ENCODE results near the gene AOC3. TPM values are rescaled to one million over a fixed set of nuclear protein-coding genes. Genes with fewer than 3 reads are reported as not detected.

AOC3 gene
- total RNA-seq, 1 donor from 2014 or later = 15.1 TPM

Small RNA genes within 50 kb of the gene (microRNA-seq; reads per million reads assigned to microRNA genes)
- gene MIR6781 = not detected

Other genes with a start within 250 kb of the AOC3 start
- 22.5 TPM for gene RETREG3, start 241.8 kb upstream of the AOC3 start, total RNA-seq
- 54.3 TPM for gene TUBG1, start 241.5 kb upstream of the AOC3 start, total RNA-seq
- 15.0 TPM for gene TUBG2, start 191.9 kb upstream of the AOC3 start, total RNA-seq
- gene PLEKHH3, start 174.2 kb upstream of the AOC3 start, total RNA-seq = 26.1 TPM
- 1.5 TPM for gene CCR10, start 169.4 kb upstream of the AOC3 start, total RNA-seq
- gene CNTNAP1, start 168.7 kb upstream of the AOC3 start, total RNA-seq = 7.3 TPM
- 44.4 TPM for gene EZH1, start 106.2 kb upstream of the AOC3 start, total RNA-seq
- gene RAMP2, start 90.0 kb upstream of the AOC3 start, total RNA-seq = 41.3 TPM
- 33.2 TPM for gene VPS25, start 77.8 kb upstream of the AOC3 start, total RNA-seq
- not detected for gene WNK4, start 70.6 kb upstream of the AOC3 start, total RNA-seq
- gene COA3, start 52.5 kb upstream of the AOC3 start, total RNA-seq = 72.6 TPM
- 0.30 TPM for gene CNTD1, start 52.3 kb upstream of the AOC3 start, total RNA-seq
- gene BECN1, start 26.9 kb upstream of the AOC3 start, total RNA-seq = 74.3 TPM
- 69.0 TPM for gene PSME3, start 17.8 kb upstream of the AOC3 start, total RNA-seq
- gene AOC2, start 6.6 kb upstream of the AOC3 start, total RNA-seq = 0.43 TPM
- gene G6PC1, start 49.6 kb downstream of the AOC3 start, total RNA-seq = not detected
- gene AARSD1, start 113.3 kb downstream of the AOC3 start, total RNA-seq = 32.1 TPM
- 51.0 TPM for gene PTGES3L, start 128.9 kb downstream of the AOC3 start, total RNA-seq
- 10.4 TPM for gene RUNDC1, start 129.4 kb downstream of the AOC3 start, total RNA-seq
- 791 TPM for gene RPL27, start 147.2 kb downstream of the AOC3 start, total RNA-seq
- 15.9 TPM for gene IFI35, start 155.6 kb downstream of the AOC3 start, total RNA-seq
- 90.5 TPM for gene VAT1, start 171.2 kb downstream of the AOC3 start, total RNA-seq
- 1.5 TPM for gene RND2, start 174.0 kb downstream of the AOC3 start, total RNA-seq

All from Right ventricle myocardium inferior (tissue), 1 donor.